Endothelial cell of coronary artery (primary cell): ENCODE measurements around the gene CDK11A. TPM values are rescaled to one million over a fixed set of nuclear protein-coding genes. Genes with fewer than 3 reads are reported as not detected.

Experiments
- total RNA-seq: library from RNA; depleted of rRNA; stranded (reverse); fragments of >200 nt; gene quantifications from 2 replicates; pipeline ENCODE4 v1.2.3, GENCODE V29; 2014

Gene CDK11A
- 12.3 and 16.8 TPM in 2 replicates for total RNA-seq

DNA sequence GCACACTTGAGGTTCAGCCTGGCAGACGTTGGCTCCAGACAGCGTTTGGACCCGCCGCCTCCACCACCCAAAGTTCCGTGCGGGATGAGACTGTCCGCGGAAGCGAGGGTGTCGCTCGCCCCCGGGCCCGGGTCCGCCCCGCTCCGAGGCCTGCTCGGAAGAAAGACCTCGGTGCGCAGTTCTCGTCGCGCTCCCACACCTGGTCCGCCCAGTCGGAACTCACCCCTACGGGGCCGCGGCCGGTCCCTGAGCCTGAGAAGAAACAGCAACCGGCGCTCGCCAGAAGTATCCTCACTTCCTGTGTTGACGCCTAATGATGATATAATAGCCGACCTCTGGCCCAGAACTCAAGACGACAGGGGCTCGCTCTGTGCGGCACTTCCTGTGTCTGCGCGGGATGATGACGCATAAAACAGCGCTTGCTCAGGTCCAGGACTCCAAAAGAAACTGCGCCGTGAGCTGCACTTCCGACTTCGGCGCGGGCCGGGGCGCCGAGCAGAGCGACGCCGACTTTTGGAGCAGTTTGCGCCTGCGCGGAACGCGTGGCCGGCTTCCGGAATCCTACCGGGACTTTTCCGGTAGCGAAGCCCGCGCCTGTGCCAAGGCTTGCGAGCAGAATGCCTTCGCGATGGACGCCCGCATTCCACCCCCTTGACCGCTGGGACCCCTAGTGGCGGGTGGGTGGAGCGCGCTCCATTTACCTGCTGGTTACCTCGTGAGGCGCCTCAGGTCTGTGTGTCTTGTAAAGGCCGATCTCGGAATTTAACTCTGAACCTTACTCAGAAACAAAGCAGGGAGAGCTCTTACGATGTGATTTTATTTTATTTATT lies at the start of gene CDK11A:
Gene CDK11A (minus strand): TSS at position 323 of the 830 bp plus-strand sequence. CDS start 1,539 bp downstream, outside the sequence.

DNA sequence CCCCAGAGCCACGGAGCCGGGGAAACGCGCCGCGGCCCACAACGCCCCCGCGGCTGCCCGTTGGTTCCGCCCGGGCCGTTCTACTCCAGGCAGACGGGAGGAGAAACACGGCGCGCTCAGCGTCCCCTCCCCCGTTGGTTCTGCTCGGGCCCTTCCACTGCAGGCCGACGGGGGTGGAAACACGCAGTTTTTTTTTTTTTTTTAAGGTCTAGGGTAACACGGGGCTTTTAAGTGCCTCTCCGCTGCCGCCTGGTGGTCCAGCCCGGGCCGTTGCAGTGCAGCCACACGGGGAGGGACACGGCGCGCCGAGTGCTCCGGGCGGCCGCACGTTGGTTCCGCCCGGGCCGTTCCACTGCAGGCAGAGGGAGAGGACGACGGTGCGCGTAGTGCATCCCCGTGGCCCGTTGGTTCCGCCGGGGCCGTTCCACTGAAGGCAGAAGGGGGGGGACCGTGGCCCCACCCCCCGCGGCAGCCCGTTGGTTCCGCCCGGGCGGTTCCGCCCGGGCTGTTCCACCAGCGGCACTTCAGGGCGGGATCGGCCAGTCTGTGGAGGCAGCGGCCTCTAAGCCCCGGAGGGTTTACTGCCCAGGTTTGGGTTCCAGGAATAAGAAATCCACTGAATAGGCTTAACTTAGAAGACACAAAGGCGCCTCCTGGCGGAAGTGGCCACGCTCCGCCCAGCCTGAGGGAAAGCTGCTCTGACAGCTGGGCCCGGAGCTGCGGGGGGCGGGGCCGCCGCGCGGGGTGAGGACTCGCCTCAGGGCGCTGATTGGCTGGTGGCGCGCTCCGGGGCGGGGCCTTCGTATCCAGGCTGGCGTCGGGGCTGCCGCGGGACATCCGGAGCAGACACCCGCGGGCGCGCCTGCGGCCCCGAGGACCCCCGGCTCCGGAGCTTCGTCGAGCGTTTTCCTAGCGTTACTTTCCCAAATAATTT lies 31.2 kb downstream of the CDK11A start, which contains the start of gene SLC35E2B:
Gene SLC35E2B (minus strand): TSS at position 82 of the 934 bp plus-strand sequence. CDS start 16,096 bp downstream, outside the sequence.

DNA sequence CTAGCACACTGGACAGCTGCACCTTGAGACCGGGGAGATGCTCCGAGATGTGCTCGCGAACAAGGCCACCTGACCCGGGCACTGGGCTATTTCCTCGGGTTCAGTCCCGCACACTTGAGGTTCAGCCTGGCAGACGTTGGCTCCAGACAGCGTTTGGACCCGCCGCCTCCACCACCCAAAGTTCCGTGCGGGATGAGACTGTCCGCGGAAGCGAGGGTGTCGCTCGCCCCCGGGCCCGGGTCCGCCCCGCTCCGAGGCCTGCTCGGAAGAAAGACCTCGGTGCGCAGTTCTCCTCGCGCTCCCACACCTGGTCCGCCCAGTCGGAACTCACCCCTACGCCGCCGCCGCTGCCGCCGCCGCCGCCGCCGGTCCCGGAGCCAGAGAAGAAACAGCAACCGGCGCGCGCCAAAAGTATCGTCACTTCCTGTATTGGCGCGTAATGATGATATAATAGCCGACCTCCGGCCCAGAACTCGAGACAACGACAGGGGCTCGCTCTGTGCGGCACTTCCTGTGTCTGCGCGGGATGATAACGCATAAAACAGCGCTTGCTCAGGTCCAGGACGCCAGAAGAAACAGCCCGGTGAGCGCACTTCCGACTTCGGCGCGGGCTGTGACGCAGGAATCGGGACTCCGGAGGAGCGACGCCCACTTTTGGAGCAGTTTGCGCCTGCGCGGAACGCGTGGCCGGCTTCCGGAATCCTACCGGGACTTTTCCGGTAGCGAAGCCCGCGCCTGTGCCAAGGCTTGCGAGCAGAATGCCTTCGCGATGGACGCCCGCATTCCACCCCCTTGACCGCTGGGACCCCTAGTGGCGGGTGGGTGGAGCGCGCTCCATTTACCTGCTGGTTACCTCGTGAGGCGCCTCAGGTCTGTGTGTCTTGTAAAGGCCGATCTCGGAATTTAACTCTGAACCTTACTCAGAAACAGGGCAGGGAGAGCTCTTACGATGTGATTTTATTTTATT lies 65.3 kb downstream of the CDK11A start, which contains the start of gene CDK11B:
Gene CDK11B (minus strand): TSS at position 422 of the 967 bp plus-strand sequence. CDS start 1,519 bp downstream, outside the sequence.

Other genes with a start within 250 kb of the CDK11A start
- 38.3 and 56.9 TPM in 2 replicates for gene ATAD3A, start 212.2 kb downstream of the CDK11A start, total RNA-seq
- 2.8 and 3.1 TPM in 2 replicates for gene TMEM240, start 183.7 kb downstream of the CDK11A start, total RNA-seq
- 55.5 and 64.9 TPM in 2 replicates for gene SSU72, start 149.5 kb downstream of the CDK11A start, total RNA-seq
- 0.47 and 0.54 TPM in 2 replicates for gene FNDC10, start 124.2 kb downstream of the CDK11A start, total RNA-seq
- gene MIB2, start 108.9 kb downstream of the CDK11A start, total RNA-seq: 36.3 and 77.5 TPM in 2 replicates
- gene MMP23B, start 92.2 kb downstream of the CDK11A start, total RNA-seq: 1.1 and 2.8 TPM in 2 replicates
- 9.0 and 9.3 TPM in 2 replicates for gene CDK11B, start 65.4 kb downstream of the CDK11A start, total RNA-seq
- gene SLC35E2B, start 31.6 kb downstream of the CDK11A start, total RNA-seq: 21.7 and 24.3 TPM in 2 replicates
- 37.9 and 45.6 TPM in 2 replicates for gene NADK, start 54.1 kb upstream of the CDK11A start, total RNA-seq
- 87.0 and 121 TPM in 2 replicates for gene GNB1, start 166.7 kb upstream of the CDK11A start, total RNA-seq
- gene CALML6, start 190.9 kb upstream of the CDK11A start, total RNA-seq: not detected in 2 replicates
- gene TMEM52, start 194.9 kb upstream of the CDK11A start, total RNA-seq: 0.09 TPM in 2 replicates